ENCODE data around the gene CRY1. TPM values are rescaled to one million over a fixed set of nuclear protein-coding genes. Genes with fewer than 3 reads are reported as not detected.
"Not testable (repeated sequence)": the region's sequence is repeated elsewhere in the genome, so short reads cannot be mapped to it uniquely, and the experiment has no call there.

Gene CRY1
- total and polyA plus RNA-seq, 5 experiments from 2014 or later = 26.1 to 37.9 (median 30.7) TPM

DNA sequence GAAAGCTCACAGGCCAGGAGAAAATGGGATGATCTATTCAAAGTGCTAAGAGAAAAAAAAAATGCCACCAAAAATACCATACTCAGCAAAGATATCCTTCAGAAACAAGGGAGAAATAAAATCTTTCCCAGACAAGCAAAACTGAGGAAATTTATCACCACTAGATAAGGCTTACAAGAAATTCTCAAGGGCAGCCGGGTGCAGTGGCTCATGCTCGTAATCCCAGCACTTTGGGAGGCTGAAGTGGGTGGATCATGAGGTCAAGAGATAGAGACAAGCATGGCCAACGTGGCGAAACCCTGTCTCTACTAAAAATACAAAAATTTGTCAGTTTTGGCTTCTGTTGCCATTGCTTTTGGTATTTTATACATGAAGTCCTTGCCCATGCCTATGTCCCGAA, 48.2 kb downstream of the CRY1 start:
- no peaks in the 10 kb centered on the region for H3K27me3 Mint-ChIP-seq
- H3K4me3 Mint-ChIP-seq = peak overlapping the region in 2 of 10 donors; percentile 21 to 30
- DNase-seq (no peak), ATAC-seq (no peak)
- peaks cover 14 to 53% (median 40%) of the 10 kb centered on the region in 9 donors for H3K9me3 Mint-ChIP-seq
- H3K36me3 Mint-ChIP-seq = peaks cover 19 to 57% (median 40%) of the 10 kb centered on the region in 3 donors
- POLR2A ChIA-PET = no interaction called here
- H3K4me1 Mint-ChIP-seq = peaks cover 10 to 30% (median 16%) of the 10 kb centered on the region in 4 donors
- H3K27ac Mint-ChIP-seq = no peak overlapping the region

DNA sequence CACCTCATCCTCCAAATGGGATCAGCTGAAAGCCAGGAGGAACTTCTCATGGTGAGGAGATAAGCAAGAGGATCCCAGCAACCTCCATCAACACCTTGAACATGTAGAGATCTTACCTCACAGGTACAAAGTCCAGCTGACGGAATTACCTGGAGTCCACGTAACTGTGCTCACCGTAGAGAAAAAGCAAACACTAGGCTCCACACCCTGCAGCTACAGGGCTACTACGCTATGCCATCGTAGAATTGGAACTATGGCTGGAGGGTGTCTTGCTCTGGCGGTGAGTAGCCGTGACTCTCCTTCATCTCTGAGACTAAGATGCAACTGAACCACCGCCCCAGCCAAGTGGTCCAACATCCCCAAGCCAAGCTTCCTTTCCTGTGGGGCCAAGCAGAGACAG, 50.5 kb downstream of the CRY1 start:
- POLR2A ChIA-PET = no interaction called here
- Mint-ChIP-seq H3K27me3 (no peaks in the 10 kb centered on the region), H3K4me3 (no peak overlapping the region), H3K9me3 (peaks cover 6 to 36% (median 27%) of the 10 kb centered on the region in 9 donors), H3K36me3 (peaks cover 20 to 47% (median 42%) of the 10 kb centered on the region in 3 donors), H3K27ac (no peak overlapping the region), H3K4me1 (peaks cover 13 to 32% (median 17%) of the 10 kb centered on the region in 4 donors)
- ATAC-seq (no peak), DNase-seq (no peak)

GRCh38 chr12:107035733-107036132, 57.6 kb downstream of the CRY1 start:
- H3K27me3 Mint-ChIP-seq = no peaks in the 10 kb centered on the region
- ATAC-seq (no peak), DNase-seq (no peak)
- peaks cover 0 to 15% (median under 1%) of the 10 kb centered on the region in 9 donors for H3K9me3 Mint-ChIP-seq
- POLR2A ChIA-PET = interaction anchor here (0.7 kb wide), 1 partner anchor 565 kb away, joined by 3 read pairs; no protein-coding TSS in a partner anchor
- H3K27ac Mint-ChIP-seq = no peak overlapping the region
- peaks cover 18 to 38% (median 26%) of the 10 kb centered on the region in 4 donors for H3K4me1 Mint-ChIP-seq
- peaks cover 18 to 30% (median 28%) of the 10 kb centered on the region in 3 donors for H3K36me3 Mint-ChIP-seq
- no peak overlapping the region for H3K4me3 Mint-ChIP-seq

DNA sequence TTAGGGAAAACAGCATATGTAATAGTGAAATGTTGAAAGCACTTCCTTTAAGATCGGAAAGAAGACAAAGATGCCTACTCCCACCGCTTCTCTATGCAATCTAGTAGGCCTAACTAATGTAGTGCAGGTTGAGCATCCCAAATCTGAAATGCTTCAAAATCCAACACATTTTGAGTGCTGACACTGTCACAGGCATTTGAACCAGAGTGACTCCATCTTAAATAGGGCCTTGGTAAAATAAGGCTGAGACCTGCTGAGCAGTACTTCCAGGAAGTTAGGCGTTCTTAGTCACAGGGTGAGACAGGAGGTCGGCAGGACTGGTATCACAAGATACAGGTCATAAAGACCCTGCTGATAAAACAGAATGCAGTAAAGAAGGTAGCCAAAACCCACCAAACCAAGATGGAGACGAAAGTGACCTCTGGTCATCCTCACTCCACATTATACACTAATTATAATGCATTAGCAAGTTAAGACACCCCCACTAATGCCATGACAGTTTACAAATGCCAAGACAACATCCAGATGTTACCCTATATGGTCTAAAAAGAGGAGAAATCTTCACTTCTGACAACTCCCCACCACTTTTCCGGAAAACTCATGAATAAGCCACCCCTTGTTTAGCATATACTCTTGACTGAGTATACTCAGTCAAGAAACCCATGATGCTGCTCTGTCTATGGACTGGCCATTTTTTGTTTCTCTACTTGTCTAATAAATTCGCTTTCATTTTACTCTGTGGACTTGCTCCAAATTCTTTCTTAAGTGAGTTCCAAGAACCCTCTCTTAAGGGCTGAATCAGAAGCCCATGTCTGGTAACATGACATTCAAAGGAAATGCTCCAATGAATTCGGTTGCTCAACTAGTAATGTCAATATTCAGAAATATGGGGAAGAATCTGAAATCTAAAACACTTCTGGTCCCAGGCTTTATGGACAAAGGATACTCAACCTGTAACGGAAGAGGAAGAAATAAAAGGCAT, 59.3 kb downstream of the CRY1 start:
- ATAC-seq (no peak), DNase-seq (no peak)
- Mint-ChIP-seq H3K9me3 (peaks cover 0 to 15% (median 0%) of the 10 kb centered on the region in 9 donors), H3K27ac (no peak overlapping the region), H3K36me3 (peaks cover 16 to 26% (median 24%) of the 10 kb centered on the region in 3 donors), H3K27me3 (no peaks in the 10 kb centered on the region), H3K4me1 (peaks cover 15 to 38% (median 34%) of the 10 kb centered on the region in 4 donors), H3K4me3 (no peak overlapping the region)
- POLR2A ChIA-PET = no interaction called here

DNA sequence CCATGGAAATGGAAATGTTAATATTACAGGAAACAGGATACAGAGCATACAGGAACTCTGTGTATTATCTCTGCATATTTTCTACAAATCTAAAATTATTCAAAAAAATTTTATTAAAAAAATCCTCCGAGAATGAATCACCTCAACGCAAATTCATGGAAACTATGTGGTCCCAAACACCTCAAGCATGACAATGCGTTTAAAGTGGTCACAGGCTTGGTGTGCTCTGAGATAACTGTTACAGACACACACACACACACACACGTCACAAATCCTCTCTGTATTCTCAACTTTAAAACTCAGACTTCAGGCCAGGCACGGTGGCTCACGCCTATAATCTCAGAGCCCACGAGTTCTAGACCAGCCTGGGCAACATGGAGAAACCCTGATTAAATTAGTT, 61.1 kb downstream of the CRY1 start:
- no peak for ATAC-seq
- Mint-ChIP-seq H3K27ac (no peak overlapping the region), H3K4me3 (no peak overlapping the region), H3K36me3 (peaks cover 10 to 18% (median 17%) of the 10 kb centered on the region in 3 donors), H3K4me1 (peaks cover 12 to 54% (median 37%) of the 10 kb centered on the region in 4 donors), H3K9me3 (peaks cover 0 to 15% (median 0%) of the 10 kb centered on the region in 9 donors), H3K27me3 (no peaks in the 10 kb centered on the region)
- POLR2A ChIA-PET = no interaction called here
- no peak for DNase-seq

GRCh38 chr12:107031061-107031460, 62.3 kb downstream of the CRY1 start:
- POLR2A ChIA-PET = no interaction called here
- H3K27me3 Mint-ChIP-seq = no peaks in the 10 kb centered on the region
- no peak for DNase-seq
- H3K27ac Mint-ChIP-seq = peak overlapping the region in 2 of 10 donors; percentile 10 to 29
- peaks cover 4 to 10% (median 7%) of the 10 kb centered on the region in 3 donors for H3K36me3 Mint-ChIP-seq
- H3K9me3 Mint-ChIP-seq = peaks cover 0 to 3% (median 0%) of the 10 kb centered on the region in 9 donors
- H3K4me3 Mint-ChIP-seq = no peak overlapping the region
- H3K4me1 Mint-ChIP-seq = peaks cover 12 to 60% (median 32%) of the 10 kb centered on the region in 4 donors
- ATAC-seq = no peak

DNA sequence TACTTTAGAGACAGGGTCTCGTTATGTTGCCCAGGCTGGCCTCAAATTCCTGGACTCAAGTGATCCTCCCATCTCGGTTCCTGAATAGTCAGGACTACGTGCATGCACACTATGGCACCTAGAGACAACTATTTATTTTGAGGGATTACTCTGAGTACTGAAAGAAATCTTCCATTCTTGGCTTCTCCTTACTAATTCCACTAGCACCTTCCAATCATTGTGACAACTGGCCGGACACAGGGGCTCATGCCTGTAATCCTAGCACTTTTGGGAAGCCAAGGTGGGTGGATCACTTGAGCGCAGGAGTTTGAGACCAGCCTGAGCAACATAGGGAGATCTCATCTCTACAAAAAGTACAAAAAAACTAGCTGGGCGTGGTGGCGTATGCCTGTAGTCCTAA, 64.3 kb downstream of the CRY1 start:
- Mint-ChIP-seq H3K4me1 (peaks cover 10 to 57% (median 29%) of the 10 kb centered on the region in 4 donors), H3K4me3 (no peak overlapping the region), H3K9me3 (no peaks in the 10 kb centered on the region), H3K27me3 (no peaks in the 10 kb centered on the region), H3K36me3 (no peaks in the 10 kb centered on the region), H3K27ac (peak overlapping the region in 6 of 10 donors; percentile 4 to 77 (median 58))
- ATAC-seq (no peak), DNase-seq (no peak)
- POLR2A ChIA-PET = no interaction called here

GRCh38 chr12:107027636-107028053, 65.7 kb downstream of the CRY1 start:
- H3K4me3 Mint-ChIP-seq = peak overlapping the region in 2 of 10 donors; percentile 23 to 46

GRCh38 chr12:107026806-107027635, 66.3 kb downstream of the CRY1 start:
- POLR2A ChIA-PET = no interaction called here
- Mint-ChIP-seq H3K9me3 (no peaks in the 10 kb centered on the region), H3K4me3 (peak overlapping the region in 2 of 10 donors; percentile 23 to 46)

More at GRCh38 chr12:107027636-107028053, 65.7 kb downstream of the CRY1 start:
- POLR2A ChIA-PET = no interaction called here
- Mint-ChIP-seq H3K27ac (peak overlapping the region; percentile 21 to 86 (median 64)), H3K9me3 (no peaks in the 10 kb centered on the region), H3K4me1 (peaks cover 9 to 60% (median 25%) of the 10 kb centered on the region in 4 donors), H3K27me3 (no peaks in the 10 kb centered on the region), H3K36me3 (no peaks in the 10 kb centered on the region)
- DNase-seq (peak in 4 of 10 donors; percentile 11 to 52 (median 32)), ATAC-seq (peak; percentile 80 to 91)

DNA sequence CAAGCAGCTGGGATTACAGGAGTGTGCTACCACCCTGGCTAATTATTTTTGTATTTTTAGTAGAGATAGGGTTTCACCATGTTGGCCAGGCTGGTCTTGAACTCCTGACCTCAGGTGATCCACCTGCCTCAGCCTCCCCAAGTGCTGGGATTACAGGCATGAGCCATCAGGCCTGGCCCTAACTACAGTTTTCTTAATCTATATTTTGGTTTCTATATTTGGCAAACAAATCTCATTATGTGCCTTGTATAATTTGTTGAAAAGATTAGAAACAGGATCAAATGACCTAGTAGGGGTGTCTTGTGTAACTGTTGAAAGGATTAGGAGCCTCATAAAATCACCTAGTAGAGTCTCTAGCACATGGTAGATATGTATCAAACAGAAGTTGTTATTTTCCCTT, 67.0 kb downstream of the CRY1 start:
- POLR2A ChIA-PET, DNase-seq, H3K27me3 Mint-ChIP-seq, ATAC-seq, H3K9me3 Mint-ChIP-seq, H3K4me3 Mint-ChIP-seq, H3K36me3 Mint-ChIP-seq: not testable (repeated sequence)
- H3K27ac Mint-ChIP-seq = peak overlapping the region in 4 of 10 donors; percentile 12 to 86 (median 72)
- H3K4me1 Mint-ChIP-seq = peaks cover 5 to 50% (median 18%) of the 10 kb centered on the region in 4 donors

More at GRCh38 chr12:107026806-107027635, 66.3 kb downstream of the CRY1 start:
- Mint-ChIP-seq H3K27ac (peak overlapping the region in 9 of 10 donors; percentile 24 to 86 (median 49)), H3K4me1 (peaks cover 9 to 56% (median 23%) of the 10 kb centered on the region in 4 donors), H3K27me3 (no peaks in the 10 kb centered on the region), H3K36me3 (no peaks in the 10 kb centered on the region)
- ATAC-seq = peak in 1 of 2 donors; percentile 24
- DNase-seq = no peak

GRCh38 chr12:107025671-107026070, 67.7 kb downstream of the CRY1 start:
- no peaks in the 10 kb centered on the region for H3K9me3 Mint-ChIP-seq
- no peaks in the 10 kb centered on the region for H3K27me3 Mint-ChIP-seq
- H3K27ac Mint-ChIP-seq = peak overlapping the region in 2 of 10 donors; percentile 3 to 11
- peaks cover 5 to 44% (median 15%) of the 10 kb centered on the region in 4 donors for H3K4me1 Mint-ChIP-seq
- no peak overlapping the region for H3K4me3 Mint-ChIP-seq
- peaks cover 0 to 10% (median 8%) of the 10 kb centered on the region in 3 donors for H3K36me3 Mint-ChIP-seq
- DNase-seq = no peak
- no peak for ATAC-seq
- POLR2A ChIA-PET = no interaction called here

DNA sequence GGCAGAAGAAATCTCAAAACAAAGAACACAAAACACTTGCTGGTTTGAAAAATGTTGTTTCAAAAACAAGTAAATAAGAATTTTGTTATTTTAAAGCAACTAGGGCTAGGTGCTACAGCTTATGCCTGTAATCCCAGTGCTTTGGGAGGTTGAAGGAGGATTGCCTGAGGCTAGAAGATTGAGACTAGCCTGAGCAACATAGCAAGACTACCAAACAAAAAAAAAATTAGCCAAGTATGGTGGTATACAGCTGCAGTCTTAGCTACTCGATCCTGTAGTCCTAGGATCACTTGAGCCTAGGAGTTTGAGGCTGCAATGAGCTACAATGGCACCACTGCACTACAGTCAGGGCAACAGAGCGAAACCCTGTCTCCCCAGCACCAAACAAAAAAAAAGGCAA, 73.8 kb downstream of the CRY1 start:
- DNase-seq = no peak
- no peaks in the 10 kb centered on the region for H3K9me3 Mint-ChIP-seq
- no peak for ATAC-seq
- H3K36me3 Mint-ChIP-seq = peaks cover 4 to 45% (median 35%) of the 10 kb centered on the region in 3 donors
- H3K4me3 Mint-ChIP-seq = no peak overlapping the region
- H3K27ac Mint-ChIP-seq = no peak overlapping the region
- POLR2A ChIA-PET = interaction anchor here (1.1 kb wide), 1 partner anchor 24 kb away, joined by 3 read pairs; no protein-coding TSS in a partner anchor
- peaks cover 0 to 6% (median 1%) of the 10 kb centered on the region in 4 donors for H3K4me1 Mint-ChIP-seq
- no peaks in the 10 kb centered on the region for H3K27me3 Mint-ChIP-seq

All from naive thymus-derived CD8-positive, alpha-beta T cell (primary cell).